GM18517 (cell line): Measurements from ENCODE around the gene CIAPIN1.
"Not testable (repeated sequence)": the region's sequence is repeated elsewhere in the genome, so short reads cannot be mapped to it uniquely, and the experiment has no call there.

Source experiments
- ATAC-seq: cut with Tn5 transposase; IDR thresholded peaks from one replicate; pipeline ENCODE4 v1.9.1; 2021; ENCODE audit warnings: mild to moderate bottlenecking, moderate library complexity; ENCODE audit not compliant: unreplicated experiment

The CIAPIN1 gene

DNA sequence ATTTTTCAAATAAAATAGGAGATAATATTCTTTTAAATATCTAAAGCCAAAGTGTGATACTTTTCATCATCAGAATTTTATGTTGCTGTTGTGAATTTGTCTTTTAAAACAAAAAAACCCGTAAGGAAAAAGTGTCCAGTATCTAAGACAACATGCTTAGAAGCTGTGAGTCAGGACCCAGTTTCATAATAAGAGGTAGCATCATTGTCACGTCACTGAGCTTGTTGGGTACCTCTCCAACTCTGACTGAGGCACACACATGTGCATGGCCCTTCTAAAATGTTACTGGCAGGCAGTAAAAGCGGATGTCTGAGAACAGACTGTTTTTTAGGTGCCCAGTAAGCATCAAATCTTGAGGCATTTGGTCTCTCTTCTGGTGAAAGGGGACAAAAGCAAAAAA, 2.5 kb downstream of the CIAPIN1 start:
- ATAC-seq: no peak

DNA sequence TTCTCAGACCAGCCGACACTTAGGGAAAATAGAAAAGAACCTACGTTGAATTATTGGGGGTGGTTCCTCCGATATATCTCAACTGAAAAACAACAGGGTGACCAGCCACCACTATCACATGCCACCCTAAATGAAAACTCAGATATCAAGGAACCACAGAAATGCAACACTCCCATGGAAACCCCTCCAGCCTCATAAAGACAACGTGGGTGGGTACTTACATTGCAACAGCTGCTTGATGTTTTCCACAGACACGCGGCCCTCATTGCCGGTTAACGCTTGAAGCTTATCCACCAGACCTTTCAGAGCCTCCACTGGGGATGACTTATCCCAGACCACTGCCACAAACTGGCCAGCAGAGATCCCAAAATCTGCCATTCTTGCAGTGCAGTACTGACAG, 6.6 kb downstream of the CIAPIN1 start:
- ATAC-seq: not testable (repeated sequence)

DNA sequence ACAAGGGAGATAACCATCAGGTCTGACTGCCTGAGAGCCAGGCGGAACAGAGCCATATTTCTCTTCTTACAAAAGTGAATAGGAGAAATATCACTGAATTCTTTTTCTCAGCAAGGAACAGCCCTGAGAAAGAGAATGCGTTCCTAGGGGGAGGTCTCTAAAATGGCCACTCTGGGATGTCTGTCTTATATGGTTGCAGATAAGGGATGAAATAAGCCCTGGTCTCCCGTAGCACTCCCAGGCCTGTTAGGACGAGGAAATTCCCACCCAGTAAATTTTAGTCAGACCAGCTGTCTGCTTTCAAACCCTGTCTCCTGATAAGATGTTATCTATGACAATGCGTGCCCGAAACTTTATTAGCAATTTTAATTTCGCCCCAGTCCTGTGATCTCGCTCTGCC, 7.2 kb downstream of the CIAPIN1 start:
- ATAC-seq: not testable (repeated sequence)

GRCh38 chr16:57435838-57436237, 11.3 kb downstream of the CIAPIN1 start:
- ATAC-seq: no peak

- ATAC-seq: no peak
Observed at GRCh38 chr16:57434003-57434402, 13.2 kb downstream of the CIAPIN1 start.

GRCh38 chr16:57432989-57433388, 14.2 kb downstream of the CIAPIN1 start:
- no peak for ATAC-seq

DNA sequence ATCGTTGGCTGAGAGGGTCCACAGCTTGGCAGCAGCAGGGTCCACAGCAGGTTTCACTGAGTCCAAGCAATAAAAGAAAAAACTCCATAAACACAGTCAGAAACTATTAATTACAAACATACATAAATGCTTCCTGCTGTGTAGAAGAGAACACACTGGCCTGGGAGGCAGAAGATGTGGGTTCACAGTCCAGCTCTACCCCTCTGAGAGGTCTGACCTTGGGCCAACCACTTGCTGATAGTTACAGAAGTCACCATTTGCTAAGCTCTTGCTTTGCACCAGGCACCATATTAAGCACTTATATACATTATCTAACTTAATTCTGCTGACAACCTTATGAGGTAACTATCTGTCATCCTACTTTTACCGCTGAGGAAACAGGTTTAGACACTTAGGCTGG, 14.7 kb downstream of the CIAPIN1 start:
- ATAC-seq: no peak

DNA sequence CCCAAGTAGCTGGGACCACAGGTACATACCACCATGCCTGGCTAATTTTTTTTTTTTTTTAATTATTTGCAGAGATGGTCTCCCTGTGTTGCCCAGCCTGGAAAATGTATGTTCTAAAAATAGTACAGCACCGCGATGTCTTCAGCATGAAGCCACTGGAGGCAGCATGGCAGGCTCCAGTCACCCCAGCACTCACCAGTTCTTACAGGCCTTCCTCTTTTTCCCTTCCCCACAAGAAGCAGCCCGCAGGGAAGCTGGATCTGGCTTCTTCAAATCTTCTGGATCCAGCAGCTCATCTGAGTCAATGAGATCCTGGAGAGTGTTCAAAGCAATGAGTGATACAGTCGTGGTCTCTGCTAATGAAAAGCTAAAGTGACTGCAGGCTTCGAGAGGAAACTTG, 16.2 kb downstream of the CIAPIN1 start:
- ATAC-seq: no peak

DNA sequence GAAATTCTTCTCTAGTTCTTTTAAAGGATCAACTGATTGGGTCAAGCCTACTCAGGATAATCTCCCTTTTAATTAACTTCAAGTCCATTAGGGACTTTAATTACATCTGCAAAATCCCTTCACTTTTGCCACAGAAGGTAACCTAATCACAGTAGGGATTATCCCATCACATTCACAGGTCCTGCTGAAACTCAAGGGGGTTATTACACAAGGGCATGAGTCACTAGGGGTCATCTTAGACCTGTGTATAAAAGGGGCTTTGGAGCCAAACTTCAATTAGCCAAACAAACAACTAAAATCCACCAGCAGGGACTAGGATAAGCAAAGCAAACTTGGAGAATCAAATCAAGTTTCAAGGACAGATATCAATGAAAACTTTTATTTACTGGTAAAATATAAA, 19.4 kb downstream of the CIAPIN1 start:
- no peak for ATAC-seq

GRCh38 chr16:57427307-57427706, 19.9 kb downstream of the CIAPIN1 start:
- ATAC-seq: no peak

DNA sequence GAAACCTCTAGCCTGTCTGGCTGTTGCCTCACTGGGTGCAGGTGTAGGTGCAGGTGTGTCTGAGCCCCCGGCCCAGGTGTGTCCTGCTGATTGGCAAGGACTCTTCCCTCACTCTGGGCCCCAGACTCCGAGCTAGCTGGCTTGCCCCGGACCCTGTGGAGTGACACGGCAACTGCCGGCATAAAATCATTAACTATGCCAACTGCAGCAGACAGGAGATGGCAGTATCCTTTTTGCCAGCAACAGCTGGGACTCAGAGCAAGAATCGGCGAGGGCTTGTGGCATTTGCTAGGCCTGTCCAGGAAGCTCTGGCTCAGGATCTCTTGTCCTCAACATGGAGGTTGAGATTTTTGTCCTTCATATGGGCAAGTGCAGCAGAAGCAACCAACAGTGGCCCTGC, 20.8 kb downstream of the CIAPIN1 start:
- ATAC-seq: no peak

- ATAC-seq: no peak
Observed at GRCh38 chr16:57424583-57424982, 22.6 kb downstream of the CIAPIN1 start.

DNA sequence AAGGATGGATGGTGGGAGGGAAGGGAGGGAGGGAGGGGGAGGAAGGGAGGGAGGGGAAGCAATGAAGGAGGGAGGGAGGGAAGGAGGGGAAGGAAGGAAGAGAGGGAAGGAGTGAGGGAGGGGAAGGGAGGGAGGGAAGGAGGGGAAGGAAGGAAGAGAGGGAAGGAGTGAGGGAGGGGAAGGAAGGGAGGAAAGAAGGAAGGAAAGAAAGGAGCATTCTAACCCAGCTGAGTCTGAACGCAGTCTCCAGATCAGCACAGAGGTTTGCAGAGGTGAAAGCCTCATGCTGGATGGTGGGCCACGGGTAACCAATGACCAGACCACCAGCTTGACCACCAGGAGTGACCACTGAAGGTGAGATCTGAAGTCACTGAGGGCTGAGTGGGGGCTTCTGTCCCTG, 24.0 kb downstream of the CIAPIN1 start:
- ATAC-seq: no peak

DNA sequence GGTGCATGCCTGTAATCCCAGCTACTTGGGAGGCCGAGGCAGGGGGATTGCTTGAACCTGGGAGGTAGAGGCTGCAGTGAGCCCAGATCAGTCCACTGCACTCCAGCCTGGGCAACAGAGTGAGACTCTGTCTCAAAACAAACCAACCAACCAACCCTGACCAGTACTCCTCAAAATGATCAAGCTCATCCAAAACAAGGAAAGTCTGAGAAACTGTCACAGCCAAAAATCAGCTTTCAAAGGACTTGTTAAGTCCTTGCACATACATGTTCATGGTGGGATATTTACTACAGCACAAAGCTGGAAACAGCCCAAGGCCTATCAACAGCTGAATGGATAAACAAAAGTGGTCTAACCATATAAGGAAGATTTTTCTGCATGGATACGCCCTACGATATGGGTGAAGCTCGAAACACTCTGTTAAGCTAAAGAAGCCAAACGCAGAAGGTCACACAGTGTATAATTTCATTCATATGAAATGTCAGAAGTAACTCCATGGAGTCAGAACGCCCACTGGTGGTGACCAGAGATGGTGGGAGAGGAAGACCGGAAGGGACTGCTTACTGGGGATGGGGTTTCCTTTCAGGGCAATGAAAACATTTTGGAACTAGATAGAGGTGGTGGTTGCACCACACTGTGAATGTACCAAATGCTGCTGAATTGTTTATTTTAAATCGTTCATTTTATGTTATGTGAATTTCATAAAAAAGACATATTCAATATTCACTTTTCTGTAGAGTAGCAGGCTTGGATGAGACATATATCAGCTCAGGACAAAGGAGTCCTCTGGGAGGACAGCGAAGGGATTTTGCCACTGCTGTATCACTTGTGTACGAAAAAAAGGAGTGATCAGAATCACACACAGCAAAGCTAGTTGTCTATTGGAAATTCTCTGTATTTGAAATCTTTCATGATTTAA, 24.9 kb downstream of the CIAPIN1 start:
- no peak for ATAC-seq

GRCh38 chr16:57419506-57419905, 27.7 kb downstream of the CIAPIN1 start:
- no peak for ATAC-seq

GRCh38 chr16:57416084-57416483, 31.1 kb downstream of the CIAPIN1 start:
- ATAC-seq: no peak

DNA sequence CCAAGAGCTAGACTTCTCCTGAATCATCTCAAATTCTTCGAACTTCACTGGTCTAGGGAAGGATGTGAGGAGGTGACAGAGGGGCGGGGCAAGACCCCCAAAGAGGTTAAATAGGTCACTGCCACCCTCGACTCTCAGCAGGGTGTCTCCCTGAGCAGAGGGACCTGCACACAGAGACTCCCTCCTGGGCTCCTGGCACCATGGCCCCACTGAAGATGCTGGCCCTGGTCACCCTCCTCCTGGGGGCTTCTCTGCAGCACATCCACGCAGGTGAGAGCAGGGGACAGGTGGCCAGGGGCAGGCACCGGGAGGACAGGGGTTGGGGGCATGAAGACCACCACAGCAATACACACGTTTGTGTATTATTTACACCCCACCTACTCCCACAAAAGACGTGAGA, 33.5 kb downstream of the CIAPIN1 start:
- ATAC-seq: no peak

DNA sequence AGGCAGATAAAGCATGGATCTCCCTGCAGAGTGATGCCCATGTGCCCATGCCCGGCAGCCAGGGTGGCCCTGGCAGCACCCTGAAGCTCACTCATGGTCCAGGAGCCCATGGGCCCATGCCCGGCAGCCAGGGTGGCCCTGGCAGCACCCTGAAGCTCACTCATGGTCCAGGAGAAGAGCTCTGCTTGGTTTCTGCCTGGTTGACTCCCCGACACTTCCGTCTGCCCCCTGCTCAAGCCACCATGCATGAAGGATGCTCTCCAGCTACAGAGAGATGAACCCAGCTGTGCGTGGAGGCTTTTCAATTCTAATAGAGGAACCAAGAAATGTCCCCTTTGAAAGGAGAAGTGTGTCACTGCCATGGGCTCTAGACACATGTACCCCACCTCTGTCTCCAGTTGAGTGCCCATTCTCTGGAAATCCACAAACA, 33.9 kb downstream of the CIAPIN1 start:
- ATAC-seq: no peak

- ATAC-seq: no peak
Observed at GRCh38 chr16:57412584-57412983, 34.6 kb downstream of the CIAPIN1 start.

GRCh38 chr16:57411362-57411976, 35.7 kb downstream of the CIAPIN1 start:
- no peak for ATAC-seq

DNA sequence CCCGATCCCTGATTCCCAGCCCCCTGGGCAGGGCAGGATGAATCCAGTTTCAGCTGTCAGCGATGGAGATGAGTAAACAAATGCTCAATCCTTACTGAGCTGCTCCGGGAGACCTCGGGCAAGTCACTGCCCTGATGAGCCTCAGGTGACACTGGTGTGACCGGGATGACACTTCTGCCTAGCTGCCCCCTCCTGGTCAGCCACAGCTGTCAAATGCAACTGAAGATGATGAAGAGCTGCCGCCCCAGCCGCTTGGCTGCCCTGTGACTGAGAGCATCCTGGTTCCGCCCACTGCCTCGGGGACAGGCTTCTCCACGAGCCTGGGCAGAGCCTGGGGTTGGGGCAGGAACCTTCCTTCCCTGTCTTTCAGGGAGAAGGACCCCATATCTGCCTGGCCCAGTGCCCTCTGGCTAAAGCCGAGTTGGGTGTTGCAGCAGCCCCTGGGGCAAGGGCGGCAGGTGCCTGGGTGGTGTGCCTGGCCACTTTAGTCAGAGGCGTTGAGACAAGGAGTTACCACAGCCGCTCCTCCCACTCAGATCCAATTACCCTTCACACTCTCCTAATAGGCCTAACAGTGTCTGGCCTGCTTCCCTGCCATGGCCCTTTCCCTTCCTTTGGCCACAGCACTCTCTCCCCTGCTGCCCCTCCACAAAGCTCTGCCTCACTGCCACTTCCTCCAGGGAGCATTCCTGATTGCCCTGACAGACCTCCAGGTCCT, 37.2 kb downstream of the CIAPIN1 start:
- ATAC-seq: no peak

DNA sequence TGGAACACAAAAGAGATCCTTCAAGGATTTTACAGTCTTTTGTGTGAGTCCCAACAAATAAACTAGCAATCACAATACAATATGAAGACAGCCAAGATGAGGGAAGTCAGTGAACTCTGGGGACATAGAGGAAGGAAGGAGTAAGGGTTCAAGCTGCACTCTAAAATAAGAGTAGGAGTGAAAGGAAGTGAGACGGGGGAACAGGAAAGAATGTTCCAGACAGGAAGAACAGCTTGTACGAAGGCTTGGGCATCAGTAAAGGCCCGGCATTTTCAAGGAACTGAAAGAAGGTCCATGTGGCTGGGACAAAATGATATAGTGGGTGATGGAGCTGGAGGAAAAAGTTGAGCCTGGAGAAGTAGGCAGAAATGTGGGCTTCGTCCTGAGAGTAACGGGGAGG, 38.1 kb downstream of the CIAPIN1 start:
- ATAC-seq: no peak
